Measurements from ENCODE around the gene PTPRE.

- no peak for TF ChIP-seq CTCF (IDR thresholded peaks at IDR 0.05; ENCODE audit: insufficient read depth, low read length)
- TF ChIP-seq POLR2AphosphoS5 (IDR thresholded peaks at IDR 0.05; ENCODE audit: low read depth) = no peak
- TF ChIP-seq REST (IDR thresholded peaks at IDR 0.05; ENCODE audit: insufficient replicate concordance, low read depth) = no peak
- no peak for TF ChIP-seq GABPA (IDR thresholded peaks at IDR 0.05; ENCODE audit: low read depth)
- no peak for TF ChIP-seq SPI1 (IDR thresholded peaks at IDR 0.05; ENCODE audit: borderline replicate concordance, low read depth)
Observed at GRCh38 chr10:128080641-128081040, 173.7 kb downstream of the PTPRE start.

All from HL-60 (cell line).